Measurements from ENCODE around the gene NFYC. TPM values are rescaled to one million over a fixed set of nuclear protein-coding genes. Genes with fewer than 3 reads are reported as not detected.

Gene NFYC
- total RNA-seq, 4 donors from 2014 or later: 30.2 to 45.6 (median 43.2) TPM

DNA sequence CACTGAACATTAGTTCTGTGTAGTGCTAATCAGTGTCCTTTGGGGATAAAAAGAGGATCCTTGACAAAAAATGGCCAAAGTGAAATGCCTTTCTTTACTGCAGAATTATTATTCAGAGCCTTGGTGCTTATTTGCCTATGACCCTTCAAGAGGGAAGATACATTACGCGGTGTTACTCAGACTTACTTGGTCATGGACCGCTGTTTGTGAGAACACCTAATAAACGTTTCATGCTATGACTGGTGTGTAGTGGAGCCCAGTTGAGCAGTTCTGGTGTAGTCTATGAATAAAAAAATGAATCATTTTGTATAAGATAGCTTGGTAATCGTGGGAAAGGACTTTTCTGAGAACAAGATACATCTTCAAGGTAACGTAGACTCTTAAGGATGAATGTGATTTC, 8.3 kb downstream of the NFYC start:
- TF ChIP-seq, protein P1, sequence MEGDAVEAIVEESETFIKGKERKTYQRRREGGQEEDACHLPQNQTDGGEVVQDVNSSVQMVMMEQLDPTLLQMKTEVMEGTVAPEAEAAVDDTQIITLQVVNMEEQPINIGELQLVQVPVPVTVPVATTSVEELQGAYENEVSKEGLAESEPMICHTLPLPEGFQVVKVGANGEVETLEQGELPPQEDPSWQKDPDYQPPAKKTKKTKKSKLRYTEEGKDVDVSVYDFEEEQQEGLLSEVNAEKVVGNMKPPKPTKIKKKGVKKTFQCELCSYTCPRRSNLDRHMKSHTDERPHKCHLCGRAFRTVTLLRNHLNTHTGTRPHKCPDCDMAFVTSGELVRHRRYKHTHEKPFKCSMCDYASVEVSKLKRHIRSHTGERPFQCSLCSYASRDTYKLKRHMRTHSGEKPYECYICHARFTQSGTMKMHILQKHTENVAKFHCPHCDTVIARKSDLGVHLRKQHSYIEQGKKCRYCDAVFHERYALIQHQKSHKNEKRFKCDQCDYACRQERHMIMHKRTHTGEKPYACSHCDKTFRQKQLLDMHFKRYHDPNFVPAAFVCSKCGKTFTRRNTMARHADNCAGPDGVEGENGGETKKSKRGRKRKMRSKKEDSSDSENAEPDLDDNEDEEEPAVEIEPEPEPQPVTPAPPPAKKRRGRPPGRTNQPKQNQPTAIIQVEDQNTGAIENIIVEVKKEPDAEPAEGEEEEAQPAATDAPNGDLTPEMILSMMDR (IDR thresholded peaks at IDR 0.05; ENCODE audit: low read depth): no peak

DNA sequence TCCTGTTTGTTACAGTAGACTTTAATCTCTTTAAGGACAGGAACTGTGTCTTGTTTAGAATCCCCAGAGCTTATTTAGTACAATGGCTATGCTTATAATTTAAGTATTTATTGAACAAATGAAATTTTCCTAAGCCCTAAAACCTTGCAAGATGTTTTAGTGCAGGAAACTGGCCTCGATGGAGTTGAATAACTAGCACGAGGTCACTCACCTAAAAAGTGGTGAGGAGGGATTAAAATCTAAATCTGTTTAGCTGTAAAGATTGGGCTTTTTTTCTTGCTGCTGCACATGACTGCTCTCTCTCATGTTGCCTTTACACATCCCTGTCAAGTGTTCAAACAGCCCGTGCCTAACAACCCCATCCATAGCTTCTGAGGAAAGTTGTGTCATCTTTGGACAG, 10.2 kb downstream of the NFYC start:
- TF ChIP-seq, protein P1 (IDR thresholded peaks at IDR 0.05; ENCODE audit: low read depth): no peak

DNA sequence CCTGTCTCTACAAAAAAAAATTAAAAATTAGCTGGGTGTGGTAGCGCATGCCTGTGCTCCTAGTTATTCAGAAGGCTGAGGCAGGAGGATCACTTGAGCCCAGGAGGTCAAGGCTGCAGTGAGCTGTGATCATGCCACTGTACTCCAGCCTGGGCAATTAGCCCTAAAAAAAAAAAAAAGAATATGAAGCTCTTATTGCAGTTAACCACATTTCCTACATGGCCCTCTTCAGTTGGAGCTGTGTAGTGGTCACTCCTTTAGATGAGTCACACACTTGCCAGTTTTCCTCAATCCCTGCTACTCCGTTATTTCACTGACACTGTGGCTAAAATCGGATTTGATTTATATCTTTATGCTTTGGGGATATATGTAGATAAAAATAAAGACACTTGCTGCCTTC, 11.8 kb downstream of the NFYC start:
- TF ChIP-seq, protein P1 (IDR thresholded peaks at IDR 0.05; ENCODE audit: low read depth): no peak

DNA sequence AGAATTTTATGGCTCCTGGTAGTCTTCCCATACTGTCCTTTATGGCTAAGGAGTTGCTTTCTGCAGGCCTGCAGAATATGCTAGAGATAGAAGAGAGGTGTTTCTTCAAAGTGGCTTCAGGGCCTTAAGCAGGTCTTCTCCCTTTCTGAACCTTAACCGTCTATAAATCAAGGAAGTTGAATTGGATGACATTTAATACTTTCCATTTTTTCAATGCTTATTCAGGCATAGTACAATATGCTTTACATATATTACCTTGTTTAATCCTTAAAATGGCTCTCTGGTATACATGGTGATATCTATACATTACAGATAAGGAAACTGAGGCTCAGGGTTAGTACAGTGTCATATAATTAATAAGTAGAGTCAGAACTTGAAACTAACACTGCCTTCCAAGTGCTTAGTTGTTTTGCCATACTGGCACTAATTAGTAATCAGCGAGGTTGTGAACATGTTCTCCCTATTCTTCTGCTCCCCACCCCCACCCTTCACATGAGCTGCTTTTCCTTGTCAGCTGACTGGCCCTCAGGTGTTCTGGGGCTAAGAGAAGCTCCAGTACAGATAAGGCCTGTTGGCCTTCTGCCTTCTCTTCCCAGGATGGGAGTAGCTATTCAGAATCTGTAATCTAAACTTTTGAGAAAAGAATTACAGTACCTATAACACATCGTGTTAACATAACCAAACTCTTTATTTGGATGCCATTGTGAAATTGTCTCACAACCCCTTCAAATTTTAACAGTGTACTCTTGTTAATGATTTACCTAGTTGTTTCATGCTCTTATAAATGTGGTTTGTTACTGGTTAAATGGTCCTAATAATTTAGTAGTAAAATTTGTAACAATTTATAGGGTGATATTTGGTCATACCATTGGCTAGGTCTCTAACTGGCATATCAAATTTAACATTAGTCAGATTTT, 13.6 kb downstream of the NFYC start:
- TF ChIP-seq, protein P1 (IDR thresholded peaks at IDR 0.05; ENCODE audit: low read depth): no peak

DNA sequence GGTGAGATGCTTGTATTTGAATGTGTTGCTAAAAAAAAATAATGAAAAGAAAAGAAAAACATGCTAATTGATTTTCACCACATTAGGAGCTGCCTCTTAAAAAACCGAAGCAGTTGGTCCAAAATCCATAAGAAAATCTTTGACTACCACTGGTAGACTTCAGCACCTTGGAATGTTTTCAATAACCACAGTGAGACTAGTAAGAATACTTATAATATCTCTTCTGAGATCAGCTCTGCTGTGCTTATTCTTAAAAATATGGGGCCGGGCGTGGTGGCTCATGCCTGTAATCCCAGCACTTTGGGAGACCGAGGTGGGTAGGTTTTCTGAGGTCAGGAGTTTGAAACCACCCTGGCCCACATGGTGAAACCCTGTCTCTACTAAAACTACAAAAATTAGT, 15.1 kb downstream of the NFYC start:
- TF ChIP-seq, protein P1 (IDR thresholded peaks at IDR 0.05; ENCODE audit: low read depth): no peak

DNA sequence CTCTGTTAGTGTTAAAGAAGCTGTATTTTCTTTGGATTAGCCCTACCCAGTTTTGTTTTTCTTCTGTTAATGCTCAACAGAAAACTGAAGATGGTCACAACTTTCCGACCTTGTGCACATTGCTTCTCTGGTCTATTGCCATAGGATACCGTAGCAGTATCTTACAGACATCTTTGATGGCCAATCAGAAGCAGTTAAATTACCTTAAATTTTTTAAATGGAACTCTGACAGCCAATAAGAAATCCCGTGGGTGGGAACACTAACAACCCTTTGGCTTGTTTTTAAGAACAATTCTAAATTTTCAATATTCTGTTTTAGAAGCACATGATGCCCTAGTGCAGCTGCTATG, 17.2 kb downstream of the NFYC start:
- TF ChIP-seq, protein P1 (IDR thresholded peaks at IDR 0.05; ENCODE audit: low read depth): no peak

DNA sequence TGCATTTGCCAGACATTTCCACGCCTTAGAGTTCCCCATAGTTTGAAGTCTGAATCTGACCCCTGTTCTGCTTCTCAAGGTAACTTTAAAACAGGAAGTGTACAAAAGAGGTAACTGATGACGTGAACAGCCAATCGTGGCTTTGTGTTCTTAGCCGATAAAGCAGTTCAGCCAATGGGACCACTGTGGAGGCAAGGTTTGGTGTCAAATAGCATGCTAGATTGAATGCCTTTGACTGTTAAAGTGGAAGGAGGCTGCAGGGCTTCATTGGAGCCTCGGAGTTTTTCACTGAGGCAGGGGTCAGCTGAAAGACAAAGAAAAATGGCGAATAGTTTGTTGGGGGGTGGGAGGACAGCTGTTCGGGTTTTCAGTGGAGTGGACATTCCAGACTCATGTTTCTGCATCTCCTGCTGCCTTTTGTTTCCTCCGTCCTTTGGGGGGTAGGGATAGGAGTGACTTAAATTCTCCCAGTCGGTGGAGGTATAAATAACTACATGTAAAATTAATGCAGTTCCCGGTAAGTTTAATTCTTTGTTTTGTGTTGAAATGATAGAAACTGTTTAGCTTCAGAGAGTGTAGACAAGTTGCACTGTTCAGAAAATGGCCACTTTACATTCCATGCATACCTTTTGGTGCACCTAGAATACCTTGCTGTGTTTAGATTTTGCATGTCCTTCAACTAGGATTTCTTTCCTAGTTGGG, 17.7 kb downstream of the NFYC start:
- TF ChIP-seq, protein P1 (IDR thresholded peaks at IDR 0.05; ENCODE audit: low read depth): no peak

All from subcutaneous adipose tissue (tissue), 4 donors.